GM18858 (cell line): ENCODE measurements around the gene ARHGEF11.

Experiments used
- ATAC-seq: cut with Tn5 transposase; IDR thresholded peaks from one replicate; pipeline ENCODE4 v1.9.1; 2021; ENCODE audit not compliant: unreplicated experiment

Gene ARHGEF11

DNA sequence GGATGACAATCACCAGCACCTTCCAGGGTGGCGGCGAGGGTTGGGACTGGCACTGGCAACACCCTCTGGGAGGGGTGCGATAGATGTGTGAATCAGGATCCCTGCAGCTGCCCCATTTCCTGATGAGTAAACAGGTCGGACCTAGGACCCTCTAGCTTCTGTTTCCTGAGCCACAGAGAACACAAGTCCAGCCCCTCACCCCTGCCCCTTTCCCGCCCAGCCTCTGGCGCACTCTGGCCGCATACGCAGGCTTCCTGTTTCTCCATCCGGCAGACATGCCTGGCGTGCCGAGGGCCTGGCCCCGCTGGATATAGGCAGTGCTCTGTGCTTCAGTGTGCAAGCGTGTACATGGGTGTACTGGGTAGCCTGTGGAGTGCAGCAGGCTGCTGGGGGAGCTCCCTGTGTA is 147.4 kb downstream of the ARHGEF11 start:
- ATAC-seq, result no peak

DNA sequence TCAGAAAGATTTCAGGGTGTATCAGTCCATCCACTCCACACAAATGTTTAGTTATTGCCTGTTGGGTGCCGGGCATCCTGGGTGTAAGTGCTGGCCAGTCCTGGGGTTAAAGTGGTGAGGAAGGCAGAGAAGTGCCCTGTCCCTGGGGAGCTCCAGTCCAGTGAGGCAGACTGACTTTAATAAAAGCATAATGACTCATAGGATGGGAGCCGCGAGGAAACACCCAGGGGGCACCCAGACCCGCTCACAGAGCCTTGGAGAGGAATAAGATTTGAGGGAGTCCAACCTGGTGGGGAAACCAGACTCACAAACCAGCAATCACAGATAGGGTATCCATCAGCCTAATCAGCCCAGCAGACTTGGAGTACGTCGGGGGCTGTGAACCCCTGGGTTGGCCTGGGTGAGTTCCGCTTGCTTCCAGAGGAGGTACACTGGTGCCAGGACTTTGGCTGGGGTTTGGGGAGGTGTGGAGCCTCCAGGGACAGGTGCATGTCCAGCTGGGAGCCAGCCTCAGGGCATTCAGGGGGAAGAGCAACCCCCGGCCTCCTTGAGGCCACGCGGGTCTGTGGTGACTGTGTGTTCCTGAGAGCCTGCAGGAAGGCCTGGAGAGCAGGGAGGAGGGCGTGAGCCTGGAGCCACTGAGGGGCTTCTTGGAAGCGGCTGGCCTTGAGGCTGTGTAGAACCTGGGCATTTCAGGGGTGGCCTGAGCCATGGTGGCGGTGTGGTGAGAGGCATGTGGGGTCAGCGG is 148.3 kb downstream of the ARHGEF11 start:
- ATAC-seq, result no peak

DNA sequence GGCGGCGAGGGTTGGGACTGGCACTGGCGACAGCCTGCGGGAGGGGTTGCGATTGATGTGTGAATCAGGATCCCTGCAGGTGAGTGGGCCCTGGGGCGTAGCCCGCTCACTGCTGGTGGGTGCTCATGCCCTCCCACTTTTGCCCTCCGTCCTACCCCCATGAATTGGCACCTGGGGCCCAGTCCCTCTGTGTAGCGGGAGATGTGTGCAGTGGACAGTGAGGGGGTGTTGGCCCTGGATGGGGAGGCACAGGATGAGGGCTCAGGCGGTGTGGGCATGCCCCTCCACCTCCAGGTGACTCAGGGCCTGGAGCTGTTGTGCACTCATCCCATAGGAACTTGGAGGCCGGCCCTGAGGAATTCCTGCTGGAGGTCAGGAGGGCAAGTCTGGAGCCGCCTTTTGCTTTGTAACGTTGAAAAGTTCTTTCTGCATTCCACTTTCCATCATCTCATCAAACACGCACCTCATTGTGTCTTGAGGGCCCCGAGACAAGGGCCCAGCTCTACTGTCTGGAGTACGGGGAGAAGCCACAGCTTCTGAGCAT is 149.0 kb downstream of the ARHGEF11 start:
- ATAC-seq, result no peak

DNA sequence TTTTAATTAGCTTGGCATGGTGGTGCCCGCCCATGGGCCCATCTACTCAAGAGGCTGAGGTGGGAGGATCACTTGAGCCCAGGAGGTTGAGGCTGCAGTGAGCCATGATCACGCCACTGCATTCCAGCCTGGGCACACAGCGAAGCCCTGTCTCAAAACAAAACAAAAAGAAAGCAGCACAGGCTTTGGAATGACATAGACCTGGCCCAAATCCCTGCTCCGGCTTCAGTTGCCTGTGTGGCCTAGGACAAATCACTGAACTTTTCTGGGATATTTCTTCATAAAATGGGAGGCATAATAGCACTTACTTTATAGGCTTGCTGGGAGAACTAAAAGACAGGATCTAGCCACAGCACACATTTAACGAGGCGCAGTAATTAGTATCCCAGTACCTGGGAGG is 149.6 kb downstream of the ARHGEF11 start:
- no peak for ATAC-seq

DNA sequence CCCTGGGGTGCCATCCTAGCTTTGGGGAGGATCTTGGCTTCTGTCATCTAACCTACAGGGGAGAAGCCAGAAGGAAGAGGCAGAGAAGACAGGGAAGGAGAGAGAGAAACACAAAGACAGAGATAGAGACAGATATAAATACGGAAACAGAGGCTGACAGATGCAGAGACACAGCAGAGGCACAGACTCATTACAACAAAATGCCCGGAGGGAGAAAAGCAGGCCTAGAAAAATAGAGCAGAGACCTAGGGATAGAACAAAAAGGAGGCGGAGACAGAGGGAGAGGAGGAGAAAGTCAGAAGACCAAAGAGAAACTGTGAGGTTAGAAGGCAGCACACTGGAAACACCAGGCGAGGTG is 150.1 kb downstream of the ARHGEF11 start:
- ATAC-seq, result no peak

DNA sequence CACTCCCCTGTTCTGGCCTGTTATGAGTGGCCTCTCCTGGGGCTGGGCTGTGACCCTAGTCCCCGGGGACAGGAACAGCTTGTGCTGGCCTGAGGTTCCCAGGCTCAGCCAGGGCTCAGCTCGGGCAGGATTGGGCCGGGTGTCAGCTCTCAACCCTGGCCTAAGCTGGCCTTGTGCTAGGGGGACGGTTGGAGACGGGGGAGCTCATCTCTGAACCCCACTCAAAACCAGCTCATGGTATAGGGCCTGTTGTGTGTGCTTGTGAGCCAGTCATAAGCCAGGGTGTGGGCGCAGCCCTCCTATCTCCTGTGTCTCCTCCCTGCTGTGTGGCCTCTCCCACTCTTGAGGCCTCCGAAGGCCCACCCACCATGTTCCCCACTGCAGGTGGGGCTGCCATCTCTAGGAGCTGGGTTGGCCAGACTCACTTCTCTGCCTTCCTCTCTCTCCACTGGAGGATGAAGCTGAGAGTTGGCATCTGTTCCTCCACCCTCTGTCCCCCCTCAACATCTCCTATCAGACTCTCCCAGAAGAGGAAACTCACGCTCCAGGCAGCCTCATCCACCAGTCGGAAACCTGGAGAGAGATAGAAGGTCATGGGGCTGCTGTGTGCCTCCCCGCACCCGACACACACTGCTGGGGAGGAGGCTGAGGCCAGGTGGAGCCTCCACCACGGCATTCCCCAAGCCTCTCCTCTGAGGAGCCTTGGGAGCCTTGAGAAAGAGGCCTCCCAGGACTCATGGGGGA is 150.7 kb downstream of the ARHGEF11 start:
- no peak for ATAC-seq

DNA sequence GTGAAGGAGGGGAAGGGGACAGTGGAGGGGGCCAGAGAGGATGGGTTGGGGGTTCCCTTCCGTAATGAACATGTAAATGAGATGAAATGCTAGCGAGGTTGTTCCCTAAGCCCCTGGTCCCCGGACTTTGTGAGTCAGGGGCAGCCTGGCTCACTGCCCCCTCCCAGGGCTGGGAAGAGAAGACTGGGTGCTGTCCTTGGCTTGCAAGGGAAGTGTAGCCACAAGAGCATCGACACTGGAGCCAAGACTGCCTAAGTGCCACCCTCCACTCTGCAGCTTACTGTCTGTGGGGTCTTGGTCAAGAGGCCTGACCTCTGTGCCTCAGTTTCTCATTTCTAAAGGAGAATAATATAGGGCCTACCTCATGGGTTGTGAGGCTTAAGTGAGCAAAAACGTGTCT is 151.5 kb downstream of the ARHGEF11 start:
- no peak for ATAC-seq

DNA sequence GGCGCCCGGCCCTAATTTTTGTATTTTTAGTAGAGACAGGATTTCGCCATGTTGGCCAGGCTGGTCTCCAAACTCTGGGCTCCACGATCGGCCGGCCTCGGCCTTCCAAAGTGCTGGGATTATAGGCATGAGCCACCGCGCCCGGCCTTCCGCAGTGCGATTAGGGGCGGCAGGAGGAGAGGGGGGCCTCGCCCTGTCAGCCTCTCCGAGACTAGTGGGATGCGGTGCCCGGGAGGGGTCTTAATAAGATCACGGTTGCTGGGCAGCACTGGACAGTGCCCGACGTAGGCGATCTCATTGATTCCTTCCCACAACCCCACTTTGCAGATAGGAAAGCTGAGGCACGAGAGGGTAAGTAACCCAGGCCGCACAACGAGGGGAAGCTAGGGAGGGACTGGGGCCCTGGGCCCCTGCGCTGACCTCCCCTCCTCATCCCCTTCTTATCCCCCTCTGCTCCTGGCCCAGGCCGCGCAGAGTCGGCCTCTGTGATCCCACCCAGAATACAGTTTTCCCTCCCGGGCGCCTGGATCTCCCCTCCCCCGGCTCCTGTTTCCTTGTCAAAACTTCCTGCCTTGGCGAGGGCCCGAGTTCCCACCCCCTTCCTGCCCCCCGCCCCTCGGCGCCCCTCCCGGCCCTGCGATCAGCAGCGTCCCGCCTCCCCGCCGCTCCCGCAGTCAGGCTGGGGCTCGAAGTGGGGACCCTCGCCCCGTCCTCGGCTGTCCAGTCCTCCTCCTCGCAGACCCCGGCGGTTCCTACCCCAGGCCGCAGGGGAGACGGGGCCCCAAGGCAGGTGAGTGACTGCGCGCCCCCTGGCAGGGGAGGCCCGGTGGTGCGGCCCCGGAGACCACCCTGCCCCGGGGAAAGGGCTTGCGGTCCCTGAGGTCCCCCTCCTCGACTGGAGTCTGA is 152.2 kb downstream of the ARHGEF11 start, which contains the start of gene PEAR1:
PEAR1 (plus strand) TSS at position 671 of the 906 bp plus-strand sequence. CDS start 10,209 bp downstream, outside the sequence.
- ATAC-seq, result no peak

DNA sequence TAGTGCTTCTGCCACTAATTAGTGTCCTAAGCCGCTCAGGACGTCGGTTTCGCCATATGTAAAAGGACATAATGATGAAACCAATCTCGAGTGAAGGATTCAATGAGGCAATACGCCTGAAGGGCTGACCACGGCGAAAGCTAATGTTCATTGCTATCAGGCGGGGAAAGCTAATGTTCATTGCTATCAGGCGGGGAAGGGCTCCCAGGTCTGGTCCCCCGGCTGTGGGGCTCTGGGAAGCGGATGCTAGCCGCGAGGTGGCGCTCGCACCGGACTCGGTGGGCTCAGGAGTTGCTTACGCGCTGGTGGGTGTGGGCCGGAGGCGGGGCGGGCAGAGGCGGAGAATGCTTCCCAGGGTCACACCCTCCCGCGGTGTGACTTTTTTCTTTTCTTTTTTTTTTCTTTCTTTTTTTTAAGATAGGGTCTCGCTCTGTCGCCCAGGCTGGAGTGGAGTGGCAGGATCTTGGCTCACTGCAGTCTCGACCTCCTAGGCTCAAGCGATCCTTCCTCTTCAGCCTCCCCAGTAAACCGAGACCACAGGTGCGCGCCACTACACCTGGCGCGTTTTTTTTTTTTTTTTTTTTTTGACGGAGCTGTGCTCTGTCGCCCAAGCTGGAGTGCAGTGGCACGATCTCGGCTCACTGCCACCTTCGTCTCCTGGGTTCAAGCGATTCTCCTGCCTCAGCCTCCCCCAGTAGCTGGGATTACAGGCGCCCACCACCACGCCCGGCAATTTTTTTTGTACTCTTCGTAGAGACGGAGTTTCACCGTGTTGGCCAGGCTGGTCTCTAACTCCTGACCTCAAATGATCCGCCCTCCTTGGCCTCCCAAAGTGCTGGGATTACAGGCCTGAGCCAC is 153.1 kb downstream of the ARHGEF11 start:
- no peak for ATAC-seq

DNA sequence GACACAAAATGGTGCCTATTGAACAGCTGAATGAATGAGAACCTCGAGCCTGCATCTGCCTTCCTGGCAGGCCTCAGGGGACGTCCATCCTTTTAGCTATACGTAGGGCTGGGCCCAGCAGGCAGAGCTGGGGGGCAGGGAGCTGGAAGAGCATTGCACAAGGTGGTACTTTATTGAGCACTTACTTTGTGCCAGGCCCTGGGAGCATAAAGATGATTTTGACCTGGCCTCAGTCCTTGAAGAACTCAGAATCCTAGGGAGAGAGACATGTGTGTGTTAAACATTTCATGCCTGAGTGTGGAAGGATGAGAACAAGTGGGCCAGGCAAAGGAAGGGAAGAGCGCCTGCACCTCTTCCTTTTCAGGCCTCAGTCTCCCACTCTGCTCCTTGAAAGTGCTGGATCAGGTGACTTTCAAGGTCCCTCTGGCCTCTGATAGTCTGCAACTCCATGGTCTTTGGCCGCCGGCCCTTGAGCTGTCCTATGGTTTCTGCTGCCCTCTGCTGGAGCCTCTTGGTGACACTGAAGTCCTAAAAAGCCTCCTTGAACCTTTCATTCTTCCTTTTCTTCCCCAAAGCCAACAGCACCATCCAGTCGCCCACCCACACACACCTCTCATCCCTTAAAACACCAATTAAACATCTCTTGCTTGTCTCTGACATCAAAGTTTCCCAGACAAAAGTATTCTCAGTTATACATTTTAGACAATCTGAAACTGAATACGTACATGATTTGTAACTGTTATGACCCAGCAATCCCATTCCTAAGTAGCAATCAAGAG is 155.6 kb downstream of the ARHGEF11 start:
- no peak for ATAC-seq

DNA sequence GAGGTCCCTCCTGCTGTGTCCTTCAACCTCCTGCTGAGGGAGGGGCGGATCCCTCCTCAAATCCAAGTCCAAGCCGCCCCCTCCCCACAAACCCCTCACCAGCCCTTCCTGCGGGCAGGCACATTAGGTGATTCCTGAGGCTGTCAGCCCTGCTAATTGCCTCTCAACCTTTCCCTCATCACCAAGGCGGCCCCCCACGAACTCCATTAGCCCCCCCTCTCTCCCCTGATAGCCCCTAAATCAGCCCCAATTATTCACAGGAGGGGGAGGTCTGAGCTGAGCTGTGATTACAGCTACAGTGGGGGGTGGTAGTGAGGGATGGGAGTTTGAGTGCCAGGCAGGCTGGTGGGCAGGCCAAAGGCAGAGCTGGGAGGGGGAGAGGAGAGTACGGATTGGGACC is 157.8 kb downstream of the ARHGEF11 start:
- no peak for ATAC-seq

DNA sequence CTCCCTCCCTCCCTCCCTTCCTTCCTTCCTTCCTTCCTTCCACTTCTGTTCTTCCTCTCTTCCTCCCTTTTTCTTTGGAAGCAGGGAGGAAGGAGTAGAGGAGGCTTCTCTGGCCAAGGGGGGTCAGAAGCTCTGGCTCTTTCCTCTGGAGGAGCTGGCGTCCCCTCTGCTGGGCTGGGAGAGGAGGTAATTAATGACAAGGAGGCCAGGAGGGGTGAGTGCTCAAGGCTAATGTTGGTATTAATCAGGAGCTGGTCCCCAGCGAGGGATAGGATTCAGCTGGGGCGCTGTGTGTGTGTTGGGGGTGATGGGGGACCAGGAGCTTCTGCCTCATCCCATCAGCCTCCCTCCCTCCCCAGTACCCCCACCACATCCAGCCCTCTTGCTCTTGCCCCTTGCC is 158.2 kb downstream of the ARHGEF11 start:
- no peak for ATAC-seq

DNA sequence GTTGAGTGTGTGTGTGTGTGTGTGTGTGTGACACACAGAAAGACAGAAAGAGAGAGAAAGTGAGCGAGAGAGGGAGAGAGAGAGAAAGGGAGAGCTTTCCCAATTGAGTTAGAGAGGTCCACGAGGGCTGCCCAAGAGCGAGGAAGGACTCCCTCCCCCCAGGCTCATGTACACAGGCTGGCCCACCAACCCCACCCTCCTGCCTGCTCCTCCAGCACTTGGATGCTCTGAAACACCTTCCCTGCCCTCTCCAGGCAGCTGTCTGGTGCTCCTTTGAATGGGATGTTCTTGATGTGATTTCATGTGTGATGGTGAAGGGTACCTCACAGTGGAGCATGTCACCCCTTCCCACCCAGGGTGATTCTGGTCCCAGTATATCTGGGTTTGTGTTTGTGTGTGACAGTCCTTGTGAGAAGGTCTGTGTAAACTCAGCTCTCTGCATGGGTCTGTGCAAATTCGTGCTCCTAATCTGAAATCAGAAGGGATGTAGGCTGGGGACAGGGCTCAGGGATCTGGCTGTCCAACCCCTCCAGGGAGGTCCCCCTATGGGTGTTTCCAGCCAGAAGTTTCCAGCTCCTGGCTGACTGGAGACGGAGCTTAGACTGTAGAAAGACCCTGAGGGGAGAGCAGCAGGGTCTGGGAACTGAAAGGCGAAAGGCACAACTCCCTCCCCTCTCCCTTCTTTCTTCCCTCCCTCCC is 158.8 kb downstream of the ARHGEF11 start:
- no peak for ATAC-seq

DNA sequence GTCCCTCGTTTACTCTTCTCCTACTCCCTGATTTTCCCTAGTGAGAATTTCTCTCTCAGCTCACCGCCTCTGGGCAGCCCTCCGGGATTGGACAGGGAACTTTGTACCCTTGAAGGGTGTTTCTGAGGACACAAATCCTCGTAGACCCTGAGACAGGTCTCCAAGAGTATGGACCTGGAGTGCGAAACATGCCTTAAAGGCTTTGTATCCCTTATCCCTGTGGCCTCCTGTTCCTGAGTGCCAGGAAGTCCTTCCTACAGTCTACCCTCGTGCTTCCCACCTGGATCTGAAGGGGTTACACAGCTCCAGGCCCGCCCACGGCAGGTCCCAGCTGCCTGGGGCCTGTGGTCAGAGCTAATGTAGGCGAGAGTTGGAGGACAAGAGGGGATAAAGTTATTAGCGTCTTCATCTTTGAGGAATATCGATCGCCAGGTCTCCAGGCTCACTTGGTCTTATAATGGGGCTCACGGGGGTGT is 159.6 kb downstream of the ARHGEF11 start:
- no peak for ATAC-seq

DNA sequence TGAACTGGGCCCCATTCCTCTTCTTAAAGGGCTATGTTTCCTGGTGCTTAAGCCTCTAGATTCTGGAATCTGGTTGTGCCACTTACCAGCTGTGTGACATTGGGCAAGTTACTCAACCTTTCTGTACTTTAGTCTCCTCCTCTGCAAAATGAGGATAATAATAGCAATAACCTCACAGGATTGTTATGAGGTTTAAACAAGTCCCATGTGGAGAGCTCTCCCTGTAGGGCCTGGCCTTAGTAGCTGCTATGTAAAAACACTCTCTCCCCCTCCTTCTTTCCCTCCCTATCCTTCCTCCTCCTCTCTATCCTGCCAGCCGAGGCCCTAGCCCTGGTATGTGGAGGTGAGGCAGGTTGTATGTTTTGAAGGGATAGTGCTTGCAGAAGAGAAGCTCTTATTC is 160.2 kb downstream of the ARHGEF11 start:
- no peak for ATAC-seq
